ENCODE results near the gene CORO2A. TPM values are rescaled to one million over a fixed set of nuclear protein-coding genes. Genes with fewer than 3 reads are reported as not detected.

The CORO2A gene
- total and polyA plus RNA-seq, 10 of the 15 experiments (the other 5 are each of a cell fraction or from before 2014, with no cell fraction given) = 1.0 to 5.3 (median 3.5) TPM

GRCh38 chr9:98193336-98193944, 1.0 kb upstream of the CORO2A start:
- no TSS peak for BruUV-seq (replicated peaks)
- peak overlapping the region; percentile 14; the same call in 1 of the 2 replicates for H3K9ac ChIP-seq (ENCODE audit: control insufficient read depth, insufficient read depth, low read length)
- intact Hi-C loops (cut with micrococcal nuclease; ENCODE audit: unreplicated experiment) (loop anchor here (5.0 kb wide), 1 partner anchor 76 kb away; the partner anchor contains the start of gene TRIM14), in situ Hi-C loops (cut with MboI) (no loop called here)
- ChIA-PET POLR2A (no interaction called here), CTCF (interaction anchor here (0.7 to 3.3 kb wide), 11 partner anchors 11 to 234 kb away, joined by 3 to 25 read pairs (median 3); partner anchors contain the start of genes TBC1D2 and TRIM14), RAD21 (ENCODE audit: unreplicated experiment) (interaction anchor here (1.0 to 1.8 kb wide), 6 partner anchors 11 to 120 kb away, joined by 3 to 8 read pairs (median 4); partner anchors contain the start of gene TRIM14), SMC1A (ENCODE audit: uncharacterized antibody, unreplicated experiment) (interaction anchor here (0.6 to 2.0 kb wide), 10 partner anchors 12 to 103 kb away, joined by 3 to 22 read pairs (median 3); partner anchors contain the start of gene TRIM14)
- DNase-seq (ENCODE audit: low read depth, low spot score) (no peak), ATAC-seq (no peak; the same call in 2 of the 3 replicates), FAIRE-seq (no peak)
- WGBS (ENCODE audit: insufficient coverage, insufficient replicate concordance, low lambda C conversion rate, missing lambda C conversion rate) = 22% methylated on average over 8 of the region's 8 CpGs
- peak overlapping the region; percentile 78 for H3K4me3 ChIP-seq
- H3K79me2 ChIP-seq (ENCODE audit: control insufficient read depth, insufficient read depth, low read length) = no peaks in the 10 kb centered on the region
- H3K27me3 ChIP-seq (replicated peaks in 1 of 2; ENCODE audit: control insufficient read depth in 2 of 2, insufficient read depth in 2 of 2, low read length in 1 of 2) = peaks cover 0 to 3% of the 10 kb centered on the region in 2 experiments; a peak in 3 of 4 replicates
- peak overlapping the region; percentile 89 for H2AFZ ChIP-seq (ENCODE audit: control insufficient read depth, low read depth, low read length)
- H3K4me2 ChIP-seq (ENCODE audit: control insufficient read depth, insufficient read depth) = peak overlapping the region; percentile 99
- H3K4me1 ChIP-seq (ENCODE audit: control insufficient read depth, insufficient read depth, low read length) = peaks cover 6% of the 10 kb centered on the region
- no peaks in the 10 kb centered on the region for H3K36me3 ChIP-seq (ENCODE audit: control insufficient read depth in 2 of 2, insufficient read depth in 2 of 2, low read length in 1 of 2)
- no peaks in the 10 kb centered on the region for H4K20me1 ChIP-seq (ENCODE audit: control insufficient read depth, insufficient read depth)
- TF ChIP-seq MTA2 (IDR thresholded peaks at IDR 0.05; ENCODE audit: low read depth) (no peak), ZBTB4 (CRISPR knock-in tag; IDR thresholded peaks at IDR 0.05) (no peak)
- H3K27ac ChIP-seq (ENCODE audit: control insufficient read depth, insufficient read depth) = no peak overlapping the region
- H3K9me3 ChIP-seq (replicated peaks; ENCODE audit: control insufficient read depth, insufficient read depth, low read length) = no peaks in the 10 kb centered on the region
